Type B pancreatic cell (in vitro differentiated cells): ENCODE data around the gene SHISAL2A. TPM values are rescaled to one million over a fixed set of nuclear protein-coding genes. Genes with fewer than 3 reads are reported as not detected.
A peak's percentile ranks its signal among the peaks of the same experiment; 100 is the strongest.

Experiments
- DNase-seq: peaks from one replicate; pipeline ENCODE4 v3.0.0; 2021; ENCODE audit warnings: mixed read lengths; ENCODE audit not compliant: unreplicated experiment; ENCODE audit errors: extremely low spot score
- H3K27ac Mint-ChIP-seq: 2 replicates; pipeline ENCODE4 v1.8.0; 2021; ENCODE audit warnings: mild to moderate bottlenecking, mixed read lengths
- H3K27me3 Mint-ChIP-seq: 2 replicates; pipeline ENCODE4 v1.8.0; 2021; ENCODE audit warnings: mixed read lengths
- H3K36me3 Mint-ChIP-seq: 2 replicates; pipeline ENCODE4 v1.8.0; 2021; ENCODE audit warnings: mixed read lengths
- H3K4me1 Mint-ChIP-seq: one replicate; pipeline ENCODE4 v1.8.0; 2021; ENCODE audit warnings: mixed read lengths; ENCODE audit not compliant: unreplicated experiment
- H3K4me3 Mint-ChIP-seq: 2 replicates; pipeline ENCODE4 v1.8.0; 2021; ENCODE audit warnings: mild to moderate bottlenecking, mixed read lengths
- H3K9me3 Mint-ChIP-seq: 2 replicates; pipeline ENCODE4 v1.8.0; 2021; ENCODE audit warnings: mixed read lengths
- total RNA-seq: library from RNA; stranded (reverse); gene quantifications from 2 replicates; pipeline ENCODE4 v1.2.1, GENCODE V29; 2021; ENCODE audit warnings: low replicate concordance
- TF ChIP-seq, protein P1 (sequence below): fragments of 200-600 bp; sonication (generic); conservative IDR thresholded peaks from 2 replicates; pipeline ENCODE4 v1.5.0; 2021; ENCODE audit warnings: antibody characterized with exemption, mild to moderate bottlenecking

The SHISAL2A gene
- total RNA-seq, 1 donor from 2014 or later = not detected

DNA sequence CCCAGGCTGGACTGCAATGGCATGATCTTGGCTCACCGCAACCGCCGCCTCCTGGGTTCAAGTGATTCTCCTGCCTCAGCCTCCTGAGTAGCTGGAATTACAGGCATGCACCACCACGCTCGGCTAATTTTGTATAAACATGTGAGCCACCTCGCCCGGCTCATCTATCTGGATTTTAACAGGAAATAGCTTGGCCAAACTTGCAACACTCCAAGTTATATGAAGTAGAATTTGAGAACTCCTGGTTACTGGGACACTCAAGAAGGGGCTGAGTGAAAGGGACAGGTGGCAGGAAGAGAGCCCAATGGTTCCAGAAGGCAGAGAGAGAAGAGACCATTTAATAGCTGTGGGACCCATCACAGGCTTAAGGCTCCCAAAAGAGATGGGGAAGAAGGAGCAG lies 33.7 kb upstream of the SHISAL2A start:
- H3K27ac Mint-ChIP-seq = no peak overlapping the region
- no peak overlapping the region for H3K4me3 Mint-ChIP-seq
- H3K9me3 Mint-ChIP-seq = no peaks in the 10 kb centered on the region
- H3K4me1 Mint-ChIP-seq = peaks cover 33% of the 10 kb centered on the region
- TF ChIP-seq, protein P1, sequence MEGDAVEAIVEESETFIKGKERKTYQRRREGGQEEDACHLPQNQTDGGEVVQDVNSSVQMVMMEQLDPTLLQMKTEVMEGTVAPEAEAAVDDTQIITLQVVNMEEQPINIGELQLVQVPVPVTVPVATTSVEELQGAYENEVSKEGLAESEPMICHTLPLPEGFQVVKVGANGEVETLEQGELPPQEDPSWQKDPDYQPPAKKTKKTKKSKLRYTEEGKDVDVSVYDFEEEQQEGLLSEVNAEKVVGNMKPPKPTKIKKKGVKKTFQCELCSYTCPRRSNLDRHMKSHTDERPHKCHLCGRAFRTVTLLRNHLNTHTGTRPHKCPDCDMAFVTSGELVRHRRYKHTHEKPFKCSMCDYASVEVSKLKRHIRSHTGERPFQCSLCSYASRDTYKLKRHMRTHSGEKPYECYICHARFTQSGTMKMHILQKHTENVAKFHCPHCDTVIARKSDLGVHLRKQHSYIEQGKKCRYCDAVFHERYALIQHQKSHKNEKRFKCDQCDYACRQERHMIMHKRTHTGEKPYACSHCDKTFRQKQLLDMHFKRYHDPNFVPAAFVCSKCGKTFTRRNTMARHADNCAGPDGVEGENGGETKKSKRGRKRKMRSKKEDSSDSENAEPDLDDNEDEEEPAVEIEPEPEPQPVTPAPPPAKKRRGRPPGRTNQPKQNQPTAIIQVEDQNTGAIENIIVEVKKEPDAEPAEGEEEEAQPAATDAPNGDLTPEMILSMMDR = no peak
- H3K27me3 Mint-ChIP-seq = peaks cover 15% of the 10 kb centered on the region
- DNase-seq = no peak
- peaks cover 4% of the 10 kb centered on the region for H3K36me3 Mint-ChIP-seq

DNA sequence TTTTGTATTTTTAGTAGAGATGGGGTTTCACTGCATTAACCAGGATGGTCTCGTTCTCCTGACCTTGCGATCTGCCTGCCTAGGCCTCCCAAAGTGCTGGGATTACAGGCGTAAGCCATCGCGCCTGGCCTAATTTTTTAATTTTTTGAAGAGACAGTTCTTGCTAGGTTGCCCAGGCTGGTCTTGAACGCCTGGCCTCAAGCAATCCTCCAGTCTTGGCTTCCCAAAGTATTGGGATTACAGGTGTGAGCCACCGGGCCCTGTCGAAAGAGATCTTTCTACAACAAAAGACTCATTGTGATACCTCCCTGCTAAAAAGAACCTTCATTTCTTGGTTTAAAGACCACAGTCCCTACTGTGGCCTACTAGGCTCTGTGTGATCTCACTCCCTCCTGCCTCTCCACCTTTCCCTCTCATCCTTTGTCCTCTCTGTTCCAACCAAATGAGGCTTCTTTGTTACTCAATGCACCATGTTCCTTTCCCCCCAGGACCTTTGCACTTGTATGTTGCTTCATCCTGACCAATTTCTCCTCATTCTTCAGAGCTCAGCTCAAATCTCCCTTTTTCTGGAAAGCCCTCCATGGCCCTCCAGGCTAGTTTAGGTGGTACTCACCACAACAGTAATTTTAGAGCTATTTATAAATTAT lies 32.3 kb upstream of the SHISAL2A start:
- Mint-ChIP-seq H3K27ac (no peak overlapping the region), H3K36me3 (peaks cover 4% of the 10 kb centered on the region), H3K27me3 (peaks cover 15% of the 10 kb centered on the region), H3K4me1 (peaks cover 21% of the 10 kb centered on the region), H3K4me3 (no peak overlapping the region), H3K9me3 (no peaks in the 10 kb centered on the region)
- no peak for DNase-seq
- TF ChIP-seq, protein P1 = no peak

DNA sequence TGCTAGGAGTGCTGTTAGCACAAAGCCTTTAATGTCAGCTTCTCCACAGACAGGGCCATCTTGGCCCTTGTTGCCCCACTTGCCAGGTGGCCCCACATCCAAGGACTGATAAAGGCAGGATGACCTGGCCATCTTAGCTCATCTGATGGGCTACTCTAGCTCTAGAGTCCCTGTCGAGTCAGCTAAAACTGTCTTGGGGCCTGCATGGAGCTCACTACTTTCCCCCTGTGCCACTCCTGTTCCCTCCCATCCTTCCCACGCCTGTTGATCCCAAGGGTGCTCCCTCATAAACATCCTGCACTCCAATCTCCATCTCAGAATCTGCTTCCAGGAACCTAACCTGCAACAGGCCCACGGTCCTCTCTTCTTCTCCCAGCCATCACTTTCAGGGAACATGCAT lies 31.4 kb upstream of the SHISAL2A start:
- H3K4me3 Mint-ChIP-seq = peak overlapping the region; percentile 84

DNA sequence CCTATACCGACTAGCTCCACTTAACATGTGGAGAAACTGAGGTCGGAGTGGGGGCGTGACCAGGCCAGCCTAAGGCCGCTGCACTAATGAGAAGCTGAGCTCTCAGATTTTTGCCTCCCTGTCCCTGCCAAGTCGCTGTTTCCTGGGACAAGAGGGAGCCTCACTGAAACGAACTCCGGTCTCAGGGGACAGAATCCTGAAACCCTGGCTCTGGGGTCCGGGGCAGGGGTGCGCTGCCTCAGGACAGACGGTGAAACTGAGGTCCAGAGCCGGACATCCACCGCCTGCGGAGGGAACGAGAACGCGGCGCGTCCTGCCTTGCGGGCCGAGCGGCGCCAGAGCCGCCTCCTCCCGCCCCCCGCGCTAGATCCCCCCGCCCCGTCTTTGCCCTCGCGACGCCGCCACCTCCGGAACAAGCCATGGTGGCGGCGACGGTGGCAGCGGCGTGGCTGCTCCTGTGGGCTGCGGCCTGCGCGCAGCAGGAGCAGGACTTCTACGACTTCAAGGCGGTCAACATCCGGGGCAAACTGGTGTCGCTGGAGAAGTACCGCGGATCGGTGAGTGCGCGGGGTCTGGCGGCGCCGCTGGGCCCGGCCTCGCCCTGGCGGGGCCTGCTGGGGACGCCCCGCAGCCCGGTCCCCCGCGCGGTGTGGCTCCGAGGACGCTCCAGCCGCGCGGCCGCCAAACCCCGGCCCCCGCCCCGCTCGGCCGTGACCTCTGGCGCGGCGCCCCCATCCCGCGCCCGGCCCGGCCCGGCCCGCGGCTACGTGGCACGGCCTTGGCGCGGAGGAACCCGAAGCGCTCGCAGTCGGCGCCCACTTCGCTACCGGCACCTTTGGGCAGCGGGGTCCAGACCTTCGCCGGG lies 30.7 kb upstream of the SHISAL2A start, which contains the start of gene GPX7:
Gene GPX7, plus strand, starts transcription at position 381 of the 865 bp plus-strand sequence. Its CDS starts 39 bp downstream, at position 420.
- DNase-seq = peak; percentile 70
- Mint-ChIP-seq H3K9me3 (no peaks in the 10 kb centered on the region), H3K27ac (peak within 1 kb of the TSS; percentile 85), H3K4me1 (peaks cover 22% of the 10 kb centered on the region), H3K36me3 (peaks cover 12% of the 10 kb centered on the region), H3K4me3 (peak within 1 kb of the TSS; percentile 87), H3K27me3 (peaks cover 15% of the 10 kb centered on the region)
- TF ChIP-seq, protein P1 = no peak

More for the DNA sequence above, 31.4 kb upstream of the SHISAL2A start:
- peaks cover 15% of the 10 kb centered on the region for H3K27me3 Mint-ChIP-seq
- peaks cover 21% of the 10 kb centered on the region for H3K4me1 Mint-ChIP-seq
- TF ChIP-seq, protein P1 = no peak
- no peak for DNase-seq
- H3K9me3 Mint-ChIP-seq = no peaks in the 10 kb centered on the region
- peak overlapping the region; percentile 48 for H3K27ac Mint-ChIP-seq
- H3K36me3 Mint-ChIP-seq = peaks cover 8% of the 10 kb centered on the region

DNA sequence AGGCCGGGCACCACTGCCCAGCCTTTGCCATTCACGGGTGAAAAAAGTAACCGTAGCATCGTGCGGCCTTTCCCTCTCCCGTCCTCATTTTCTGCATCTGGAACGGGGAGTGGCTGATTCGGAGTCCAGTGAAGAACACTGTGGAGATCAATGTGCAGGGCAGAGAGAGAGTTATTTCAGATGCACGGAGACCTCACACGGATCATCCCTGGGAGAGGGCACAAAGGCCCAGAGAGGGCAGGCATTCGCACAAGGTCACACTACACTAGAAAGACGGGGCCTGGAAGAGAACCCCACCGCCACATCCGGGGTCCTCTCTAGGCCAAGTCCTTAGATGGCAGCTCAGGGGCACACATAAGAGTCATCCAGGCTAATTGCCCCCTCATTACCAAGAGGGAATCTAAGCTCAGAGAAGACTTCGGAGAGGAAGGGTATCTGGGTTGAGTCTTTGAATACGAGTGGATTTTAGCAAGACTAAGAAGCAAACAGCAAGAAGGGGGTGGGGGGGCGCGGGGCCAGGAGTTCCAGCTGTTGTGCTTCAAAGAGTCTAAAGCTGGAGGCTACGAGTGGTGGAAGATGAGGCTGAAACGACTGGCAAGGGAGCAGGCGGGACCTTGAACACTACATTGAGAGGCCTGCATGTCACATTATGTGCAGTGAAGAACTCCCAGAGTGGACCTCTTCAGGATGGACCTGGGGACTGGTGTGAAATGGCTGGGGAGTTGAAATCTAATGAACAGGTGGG lies 29.9 kb upstream of the SHISAL2A start:
- peak overlapping the region; percentile 87 for H3K4me3 Mint-ChIP-seq
- H3K36me3 Mint-ChIP-seq = peaks cover 18% of the 10 kb centered on the region
- peak overlapping the region; percentile 85 for H3K27ac Mint-ChIP-seq
- TF ChIP-seq, protein P1 = no peak
- H3K27me3 Mint-ChIP-seq = peaks cover 12% of the 10 kb centered on the region
- DNase-seq = no peak
- H3K4me1 Mint-ChIP-seq = peaks cover 29% of the 10 kb centered on the region
- no peaks in the 10 kb centered on the region for H3K9me3 Mint-ChIP-seq
